Measurements from ENCODE around the gene ZNF667.

Gene ZNF667

GRCh38 chr19:56393119-56394012 lies 83.8 kb downstream of the ZNF667 start, which contains the start of gene ZNF582:
Gene ZNF582 (minus strand): TSS chr19:56393534. CDS start chr19:56391752, 1,782 bp downstream.
- Histone ChIP-seq H3K4ac (ENCODE audit: low read depth in 1 of 2, low read length in 2 of 2) (peak within 1 kb of the TSS; percentile 94 to 99), H3K14ac (ENCODE audit: low read length in 2 of 2) (peak within 1 kb of the TSS in 1 of 2 experiments; percentile 98), H2BK15ac (ENCODE audit: low read depth, poor library complexity, severe bottlenecking) (peak within 1 kb of the TSS; percentile 93), H3K36me3 (ENCODE audit: control insufficient read depth in 1 of 2, insufficient read depth in 2 of 2, low read depth in 1 of 2, low read length in 2 of 2) (peaks cover 28 to 30% of the 10 kb centered on the region in 2 experiments), H2BK12ac (ENCODE audit: low read length in 2 of 2) (peak within 1 kb of the TSS in 1 of 2 experiments; percentile 67), H3K79me1 (replicated peaks; ENCODE audit: low read length, poor library complexity, severe bottlenecking) (peaks cover 16% of the 10 kb centered on the region), H2BK5ac (ENCODE audit: low read depth, low read length, poor library complexity, severe bottlenecking) (peak within 1 kb of the TSS; percentile 95), H3K27me3 (ENCODE audit: control insufficient read depth in 1 of 2, insufficient read depth in 1 of 2, low read length in 2 of 2) (no peaks in the 10 kb centered on the region), H3K9ac (ENCODE audit: low read length) (peak within 1 kb of the TSS; percentile 94), H3K9me3 (ENCODE audit: control insufficient read depth, low read length) (peaks cover 30% of the 10 kb centered on the region), H3K27ac (ENCODE audit: low read length, poor library complexity, severe bottlenecking) (peak within 1 kb of the TSS; percentile 85), H3K4me2 (ENCODE audit: low read length, poor library complexity, severe bottlenecking) (peak within 1 kb of the TSS; percentile 76), H2AFZ (ENCODE audit: low read depth, low read length) (peak within 1 kb of the TSS; percentile 98), H4K8ac (ENCODE audit: low read length) (peak within 1 kb of the TSS; percentile 100), H3K18ac (ENCODE audit: low read depth in 1 of 2, low read length in 2 of 2) (peak within 1 kb of the TSS; percentile 97 to 98), H4K91ac (ENCODE audit: low read length) (peak within 1 kb of the TSS; percentile 98), H3K4me1 (ENCODE audit: control insufficient read depth, insufficient read depth, low read depth, low read length) (peaks cover 3% of the 10 kb centered on the region), H2BK120ac (ENCODE audit: low read depth, low read length) (peak within 1 kb of the TSS; percentile 96), H3K4me3 (ENCODE audit: insufficient read depth in 1 of 2, low read depth in 1 of 2, low read length in 2 of 2) (peak within 1 kb of the TSS; percentile 81 to 86), H3K23ac (ENCODE audit: low read length in 2 of 2) (peak within 1 kb of the TSS in 1 of 2 experiments; percentile 53), H2AK5ac (ENCODE audit: low read length, severe bottlenecking) (no peak within 1 kb of the TSS)
- under 1% methylated on average over 73 of the region's 73 CpGs for WGBS
- DNase-seq: peak; percentile 96
